Loucy (cell line): Measurements from ENCODE around the gene PLPP6.

Experiments used
- EZH2phosphoT487 ChIP-seq: fragments of 200-600 bp; IDR thresholded peaks from 2 replicates; pipeline ENCODE4 v1.6.1; 2018; ENCODE audit warnings: antibody characterized with exemption, mild to moderate bottlenecking, moderate library complexity, borderline replicate concordance
- TF ChIP-seq, protein P1 (sequence below): fragments of 200-600 bp; sonication (generic); conservative IDR thresholded peaks from 2 replicates; pipeline ENCODE4 v1.5.1; 2014; ENCODE audit warnings: mild to moderate bottlenecking, antibody characterized with exemption, low read length

DNA sequence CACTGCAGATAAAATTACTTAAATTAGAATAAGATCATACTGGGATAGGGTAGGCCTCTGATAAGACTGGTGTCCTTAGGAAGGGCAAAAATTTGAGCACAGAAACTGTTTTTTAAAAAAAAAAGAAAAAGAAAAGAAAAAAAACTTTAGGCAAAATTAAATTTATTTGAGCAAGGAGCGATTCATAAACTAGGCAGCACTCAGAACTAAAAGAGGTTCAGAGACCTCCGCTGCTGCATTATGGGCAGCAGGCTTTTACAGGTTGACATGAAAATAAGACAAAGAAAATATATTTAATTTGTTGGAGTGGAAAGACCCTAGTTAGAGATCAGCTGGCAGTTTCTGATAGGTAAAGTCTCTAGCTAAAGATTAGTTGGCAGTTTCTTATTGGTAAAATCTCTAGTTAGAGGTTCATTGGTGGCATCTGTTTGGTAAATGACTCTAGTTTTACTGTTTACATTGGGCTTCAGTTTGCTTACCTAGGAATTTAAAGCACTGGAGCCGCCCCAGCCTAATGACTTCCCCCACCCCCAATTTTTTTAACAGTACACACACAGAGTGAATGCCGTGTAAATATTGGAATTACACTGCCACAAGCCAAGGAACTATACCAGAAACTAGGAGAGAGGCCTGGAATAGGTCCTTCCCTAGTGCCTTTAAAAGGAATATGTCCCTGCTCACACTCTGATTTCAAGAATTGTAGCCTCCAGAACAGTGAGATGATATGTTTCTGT is 4.5 kb upstream of the PLPP6 start:
- TF ChIP-seq, protein P1, sequence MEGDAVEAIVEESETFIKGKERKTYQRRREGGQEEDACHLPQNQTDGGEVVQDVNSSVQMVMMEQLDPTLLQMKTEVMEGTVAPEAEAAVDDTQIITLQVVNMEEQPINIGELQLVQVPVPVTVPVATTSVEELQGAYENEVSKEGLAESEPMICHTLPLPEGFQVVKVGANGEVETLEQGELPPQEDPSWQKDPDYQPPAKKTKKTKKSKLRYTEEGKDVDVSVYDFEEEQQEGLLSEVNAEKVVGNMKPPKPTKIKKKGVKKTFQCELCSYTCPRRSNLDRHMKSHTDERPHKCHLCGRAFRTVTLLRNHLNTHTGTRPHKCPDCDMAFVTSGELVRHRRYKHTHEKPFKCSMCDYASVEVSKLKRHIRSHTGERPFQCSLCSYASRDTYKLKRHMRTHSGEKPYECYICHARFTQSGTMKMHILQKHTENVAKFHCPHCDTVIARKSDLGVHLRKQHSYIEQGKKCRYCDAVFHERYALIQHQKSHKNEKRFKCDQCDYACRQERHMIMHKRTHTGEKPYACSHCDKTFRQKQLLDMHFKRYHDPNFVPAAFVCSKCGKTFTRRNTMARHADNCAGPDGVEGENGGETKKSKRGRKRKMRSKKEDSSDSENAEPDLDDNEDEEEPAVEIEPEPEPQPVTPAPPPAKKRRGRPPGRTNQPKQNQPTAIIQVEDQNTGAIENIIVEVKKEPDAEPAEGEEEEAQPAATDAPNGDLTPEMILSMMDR = no peak
- TF ChIP-seq EZH2phosphoT487 = no peak
